D341Med (cell line): ENCODE results near the gene RPL37A.
"Not testable (repeated sequence)": the region's sequence is repeated elsewhere in the genome, so short reads cannot be mapped to it uniquely, and the experiment has no call there.

Experiments
- DNase-seq: peaks from one replicate; pipeline ENCODE4 v3.0.0; 2012; ENCODE audit warnings: low spot score

RPL37A gene

GRCh38 chr2:216517447-216518225 is 19.0 kb downstream of the RPL37A start:
- DNase-seq: no peak

- not testable (repeated sequence) for DNase-seq
Measured at GRCh38 chr2:216518566-216519119, 20.0 kb downstream of the RPL37A start.

DNA sequence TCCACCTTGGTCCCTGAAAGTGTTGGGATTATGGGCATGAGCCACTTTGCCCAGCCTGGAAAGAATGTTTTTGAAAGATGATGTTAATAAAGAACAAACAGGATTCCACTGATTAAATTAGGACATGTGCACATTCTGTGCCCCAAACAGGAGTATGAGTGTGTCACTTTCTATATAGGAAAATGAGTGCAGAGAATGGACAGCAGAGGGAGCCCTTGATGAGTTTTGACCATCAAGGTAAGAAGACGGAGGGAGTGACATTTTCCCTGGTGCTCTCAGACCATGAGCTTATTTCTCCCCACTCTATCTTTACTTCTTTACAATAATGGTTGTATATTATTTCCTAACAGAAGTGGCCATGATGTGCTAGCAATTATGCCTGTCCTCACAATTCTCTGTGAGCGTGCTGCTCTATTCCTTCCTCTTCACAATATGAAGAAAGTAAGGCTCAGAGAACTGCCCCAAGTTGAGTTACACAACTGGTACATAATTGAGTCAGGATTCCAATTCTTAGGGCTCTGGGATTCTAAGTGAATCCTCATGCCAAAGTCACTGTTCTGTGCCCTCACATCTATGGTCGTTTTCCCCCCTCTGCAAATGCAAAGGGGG is 20.6 kb downstream of the RPL37A start:
- peak; percentile 56 for DNase-seq

- DNase-seq: no peak
Measured at GRCh38 chr2:216520112-216520511, 21.5 kb downstream of the RPL37A start.

GRCh38 chr2:216522892-216523502 is 24.4 kb downstream of the RPL37A start:
- DNase-seq: no peak

- no peak for DNase-seq
Measured at GRCh38 chr2:216525972-216526371, 27.3 kb downstream of the RPL37A start.

DNA sequence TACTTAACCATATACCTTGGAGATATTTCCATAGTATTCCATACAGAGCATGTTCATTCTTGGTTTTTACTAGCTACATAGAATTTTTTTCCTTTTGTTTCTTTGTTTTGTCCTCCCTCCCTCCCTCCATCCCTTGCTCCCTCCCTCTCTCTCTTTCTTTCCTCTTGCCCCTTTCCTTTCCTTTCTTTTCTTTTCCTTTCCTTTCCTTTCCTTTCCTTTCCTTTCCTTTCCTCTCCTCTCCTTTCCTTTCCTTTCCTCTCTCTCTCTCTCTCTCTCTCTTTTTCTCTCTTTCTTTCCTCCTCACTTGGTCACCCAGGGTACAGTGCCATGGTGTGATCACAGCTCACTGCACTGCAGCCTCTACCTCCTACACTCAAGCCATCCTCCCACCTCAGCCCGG is 28.3 kb downstream of the RPL37A start:
- DNase-seq: no peak

- DNase-seq: no peak
Measured at GRCh38 chr2:216527600-216527999, 29.0 kb downstream of the RPL37A start.

GRCh38 chr2:216532562-216532961 is 33.9 kb downstream of the RPL37A start:
- DNase-seq: no peak

- DNase-seq: no peak
Measured at GRCh38 chr2:216533609-216534008, 35.0 kb downstream of the RPL37A start.

DNA sequence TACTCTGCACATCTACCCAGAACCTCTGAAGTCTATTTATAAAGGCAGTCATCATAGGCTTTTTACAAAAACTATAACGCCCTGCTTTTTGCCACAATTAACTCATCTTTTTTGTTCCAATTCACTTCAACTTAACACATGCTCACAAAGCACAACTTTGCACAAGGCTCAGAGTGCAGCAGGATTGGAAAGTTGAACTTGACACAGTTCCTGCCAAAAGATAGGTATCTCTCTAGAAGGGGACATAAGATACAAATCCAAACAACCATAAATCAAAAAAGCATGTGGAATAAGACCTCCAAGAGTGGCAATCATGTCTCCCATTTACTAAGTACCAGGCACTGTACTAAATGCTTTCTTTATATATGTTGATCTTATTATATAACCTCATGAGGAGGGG is 36.2 kb downstream of the RPL37A start:
- DNase-seq: no peak

DNA sequence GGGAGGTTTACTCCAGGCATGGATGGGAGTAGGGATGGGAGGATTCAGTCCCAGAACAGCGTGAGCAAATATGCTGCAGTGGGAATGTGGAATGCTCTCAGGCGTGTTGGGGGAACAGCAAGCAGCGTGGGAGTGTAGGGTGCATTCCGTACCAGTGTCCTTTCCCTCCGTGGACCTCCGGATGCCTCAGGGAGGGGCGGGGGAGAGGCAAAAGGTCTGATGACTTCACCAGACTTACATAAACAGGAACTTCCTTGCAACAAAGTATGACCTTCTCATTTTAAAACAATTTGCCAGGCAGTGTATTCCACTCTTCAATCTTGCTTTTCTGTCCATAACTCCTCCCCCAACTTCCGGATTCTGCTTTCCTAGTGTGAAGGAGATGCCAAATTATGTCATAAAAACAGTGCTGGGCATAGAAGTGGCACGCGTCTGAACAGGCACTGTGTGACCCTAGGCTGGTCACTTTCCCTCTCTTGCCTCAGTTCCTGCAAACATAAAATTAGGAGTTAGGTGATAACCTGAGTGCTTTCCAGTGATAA is 36.9 kb downstream of the RPL37A start:
- no peak for DNase-seq

DNA sequence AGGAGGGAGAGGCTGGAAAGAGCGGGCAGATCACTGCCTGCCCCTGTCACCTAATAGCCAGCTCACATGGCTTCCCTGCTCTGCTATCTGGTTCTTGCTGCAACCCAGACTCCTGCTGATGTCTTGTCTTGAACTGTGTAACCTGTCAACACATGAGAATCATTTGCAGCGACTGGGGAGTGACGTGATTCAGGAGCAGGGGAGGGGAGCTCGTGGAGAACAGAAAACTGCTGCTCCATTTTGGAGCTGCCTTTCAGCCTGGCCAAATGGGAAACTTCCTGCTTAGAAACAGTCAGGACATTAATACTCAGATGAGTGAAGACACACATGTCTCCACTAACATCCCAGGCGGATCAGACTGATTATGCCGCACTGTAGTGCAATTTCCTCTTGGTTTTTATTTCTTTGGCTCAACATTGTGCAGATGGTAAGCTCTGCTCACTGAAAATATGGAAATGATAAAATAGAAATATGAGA is 38.1 kb downstream of the RPL37A start:
- no peak for DNase-seq

DNA sequence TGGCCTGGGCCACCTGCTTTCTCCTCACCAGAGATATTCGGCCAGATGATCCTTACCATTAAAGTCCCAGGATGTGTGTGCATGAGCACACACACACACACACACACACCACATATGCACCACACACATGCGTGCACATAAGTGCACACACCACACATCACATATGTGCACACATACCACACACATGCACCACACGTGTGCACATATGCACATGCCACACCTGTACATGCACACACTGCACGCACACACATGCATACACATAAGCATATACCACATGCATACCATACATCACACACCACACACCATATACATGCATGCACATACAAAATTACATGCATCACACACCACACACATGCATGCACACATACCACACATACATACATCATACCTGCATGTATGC is 38.7 kb downstream of the RPL37A start:
- no peak for DNase-seq

- no peak for DNase-seq
Measured at GRCh38 chr2:216538538-216538937, 39.9 kb downstream of the RPL37A start.

DNA sequence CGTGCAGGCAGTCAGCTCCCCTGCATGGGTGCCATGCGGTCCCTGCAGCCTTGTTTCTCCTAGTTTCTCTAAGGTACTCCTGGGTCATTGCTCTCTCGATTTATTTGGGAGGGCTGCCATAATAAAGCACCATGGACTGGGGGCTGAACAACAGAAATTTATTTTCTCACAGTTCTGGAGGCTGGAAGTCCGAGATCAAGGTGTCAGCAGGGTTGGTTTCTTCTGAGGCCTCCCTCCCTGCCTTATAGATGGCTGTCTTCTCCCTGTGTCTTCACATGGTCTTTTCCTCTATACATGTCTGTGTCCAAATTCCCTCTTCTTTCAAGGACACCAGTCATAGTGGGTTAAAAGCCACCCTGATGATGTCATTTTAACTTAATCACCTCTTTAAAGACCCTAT is 40.5 kb downstream of the RPL37A start:
- no peak for DNase-seq

DNA sequence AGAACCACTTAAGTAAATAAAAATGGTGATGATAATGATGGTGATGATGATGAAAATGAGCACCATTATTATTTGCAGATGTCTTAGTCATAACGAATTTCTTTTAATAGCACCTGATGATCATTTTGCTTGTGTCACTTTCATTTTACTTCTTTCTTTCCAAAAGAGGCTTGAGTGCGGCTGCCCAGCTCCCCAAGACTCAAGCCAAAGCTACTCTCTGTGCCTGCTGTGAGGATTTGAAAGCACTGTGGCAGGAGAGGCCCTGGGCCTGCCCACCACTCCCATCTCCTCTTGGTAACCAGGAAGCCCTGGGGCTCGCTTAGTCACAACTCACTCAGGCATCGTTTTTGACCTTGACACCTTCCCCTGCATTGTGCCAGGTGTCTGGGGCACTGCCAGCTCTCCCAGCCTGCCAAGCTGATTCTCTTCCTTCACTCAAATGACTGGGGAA is 41.2 kb downstream of the RPL37A start:
- DNase-seq: no peak

GRCh38 chr2:216540920-216541319 is 42.3 kb downstream of the RPL37A start:
- DNase-seq: no peak

DNA sequence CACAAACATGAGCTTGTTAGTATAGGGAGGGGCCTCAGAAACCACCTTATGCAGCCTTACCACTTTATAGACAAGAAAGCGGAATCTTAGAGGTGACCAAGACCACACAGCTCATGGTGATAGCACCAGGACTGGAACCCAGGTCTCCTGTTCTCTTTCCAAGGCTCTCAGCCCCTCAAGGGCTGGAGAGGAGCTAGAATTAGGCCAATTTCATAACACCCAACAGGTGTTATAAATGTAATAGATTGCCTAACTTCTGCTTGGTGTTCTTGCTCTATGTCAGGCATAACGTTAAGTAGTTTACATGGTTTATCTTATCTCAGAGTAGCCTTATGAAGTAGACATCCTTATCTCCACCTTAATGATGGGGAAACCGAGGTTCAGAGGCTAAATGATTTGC is 42.9 kb downstream of the RPL37A start:
- no peak for DNase-seq

DNA sequence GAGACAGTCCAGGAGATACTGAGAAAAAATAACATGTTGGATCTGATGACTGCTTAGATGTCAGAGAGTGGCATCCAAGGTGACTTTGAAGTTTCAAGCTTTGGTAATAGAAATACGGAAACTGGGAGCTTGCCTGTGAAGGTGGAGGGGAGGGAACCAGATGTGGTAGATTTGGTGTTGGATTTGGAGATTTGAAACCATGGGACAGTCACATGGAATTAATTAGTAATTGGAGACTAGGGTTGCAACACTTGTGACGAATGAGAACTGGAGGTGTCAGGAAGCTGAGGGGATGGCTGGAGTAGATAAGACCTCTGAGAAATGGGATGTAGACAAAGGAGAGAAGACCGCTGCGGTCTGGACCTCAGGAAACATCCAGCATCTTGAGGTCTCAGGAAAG is 46.7 kb downstream of the RPL37A start:
- no peak for DNase-seq

DNA sequence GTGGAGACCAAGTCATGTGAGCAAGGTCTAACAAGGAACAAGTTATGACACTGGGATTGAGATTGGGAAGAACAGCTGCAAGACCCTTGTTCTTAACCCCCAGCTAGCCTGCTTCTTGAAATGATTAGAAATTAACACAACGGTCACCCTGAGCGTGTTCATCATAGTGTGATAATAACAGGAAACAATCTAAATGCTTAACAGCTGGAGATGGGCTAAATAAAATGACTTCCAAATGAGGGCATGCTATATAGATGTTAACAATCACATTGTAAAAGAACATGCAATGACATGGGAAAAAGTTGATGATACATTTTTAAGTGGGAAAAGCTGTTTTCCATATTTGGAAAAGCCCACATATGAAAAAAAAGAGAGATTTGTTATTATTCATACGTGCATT is 47.6 kb downstream of the RPL37A start:
- DNase-seq: no peak

DNA sequence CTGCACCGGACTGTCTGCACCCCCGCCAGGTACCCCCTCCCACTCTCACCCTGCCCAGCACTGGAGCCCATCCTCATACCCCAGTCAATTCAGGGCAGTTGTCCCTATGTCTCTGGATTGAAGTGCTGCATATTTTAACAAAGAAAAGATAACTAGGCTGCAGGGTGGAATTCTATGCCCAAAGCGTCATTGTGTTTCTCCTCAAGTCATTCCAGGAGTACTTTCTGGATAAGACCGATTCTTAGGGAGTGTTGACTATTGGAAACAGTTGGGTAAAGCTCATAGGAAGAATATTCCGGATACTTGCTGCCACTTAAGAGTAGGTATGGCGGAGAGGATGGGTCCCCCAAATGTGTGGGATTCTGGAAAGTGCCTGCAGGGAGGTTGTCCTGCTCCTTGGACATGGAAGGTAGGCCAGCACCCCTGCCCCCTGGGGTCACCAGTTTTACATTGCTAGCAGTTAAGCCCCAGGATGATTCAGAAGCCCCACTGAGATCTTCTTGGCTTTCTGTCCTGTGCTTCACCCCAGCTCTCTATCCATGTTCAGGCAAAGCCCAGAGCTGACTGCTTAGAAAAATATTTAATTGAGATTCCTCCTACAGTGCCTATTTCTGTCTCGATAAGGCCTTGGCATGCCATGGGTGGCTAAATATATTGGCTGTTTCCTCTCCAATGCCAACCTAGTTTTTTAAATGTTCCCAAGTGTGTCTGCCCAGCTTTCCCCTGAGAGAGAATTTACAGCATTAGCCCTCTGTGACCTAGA is 48.2 kb downstream of the RPL37A start:
- DNase-seq: no peak
